ENCODE results near the gene TTC9C.
"Not testable (repeated sequence)": the region's sequence is repeated elsewhere in the genome, so short reads cannot be mapped to it uniquely, and the experiment has no call there.

Gene TTC9C

DNA sequence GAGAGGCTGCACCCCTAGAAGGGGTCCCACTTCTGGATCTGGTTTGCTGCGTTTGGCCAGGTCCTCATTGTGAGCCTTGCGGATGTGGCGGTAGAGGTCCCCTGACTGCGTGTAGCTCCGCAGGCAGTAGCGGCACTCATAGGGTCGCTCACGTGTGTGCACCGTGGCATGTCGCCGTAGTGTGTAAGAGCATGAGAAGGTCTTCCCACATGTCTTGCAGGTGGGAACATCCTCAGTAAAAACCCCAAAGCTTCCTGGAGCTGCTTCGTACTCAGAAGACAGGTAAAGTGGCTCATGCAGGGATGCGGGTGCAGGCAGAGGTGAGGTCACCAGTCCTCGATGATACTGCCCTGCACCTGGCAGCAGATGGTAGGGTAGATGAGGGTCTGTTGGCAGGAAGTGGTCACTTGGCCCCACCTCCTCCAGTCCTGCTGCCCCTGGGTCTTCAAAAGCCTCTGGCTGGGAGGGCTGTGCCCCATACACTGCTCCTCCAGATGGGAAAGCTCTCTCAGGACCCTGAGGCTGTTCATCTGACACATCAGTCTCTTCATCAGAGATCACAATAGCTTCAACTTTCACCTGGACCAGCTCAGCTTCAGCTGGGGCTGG, 24.0 kb downstream of the TTC9C start:
- DNase-seq (ENCODE audit: low spot score): no peak

DNA sequence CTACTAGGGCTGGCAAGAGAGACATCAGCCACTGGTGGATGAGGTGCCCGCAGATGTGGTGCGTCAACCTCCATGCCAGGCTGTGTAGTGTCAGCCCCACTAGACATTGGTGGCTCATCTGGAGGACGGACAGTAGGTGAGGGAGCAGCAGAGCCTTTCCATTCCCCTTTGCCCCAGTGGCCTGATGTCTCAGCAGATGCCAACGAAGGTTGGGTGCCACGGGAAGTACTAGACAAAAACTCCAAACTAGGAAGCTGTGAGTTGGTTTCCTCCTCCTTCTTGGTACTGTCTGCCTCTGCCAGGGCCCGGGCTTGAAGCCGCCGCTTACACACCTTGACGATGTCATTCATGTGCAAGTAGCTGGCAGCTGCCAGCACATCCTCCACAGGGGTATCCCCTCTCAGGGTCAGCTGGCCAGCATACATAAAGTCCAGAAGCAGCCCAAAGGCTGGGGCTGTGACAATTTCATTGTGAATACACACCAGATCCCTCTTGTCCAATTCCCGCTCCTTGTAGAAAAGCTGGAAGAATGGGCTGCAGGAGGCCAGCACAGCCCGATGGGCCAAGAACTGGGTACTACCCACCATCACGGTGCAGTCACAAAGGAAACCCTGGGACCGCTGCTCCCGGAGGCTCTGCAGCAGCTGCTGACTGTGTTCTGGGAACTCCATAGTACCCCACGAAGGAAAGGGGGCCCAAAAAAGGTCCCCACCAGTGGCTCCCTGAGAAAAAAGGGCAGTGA, 24.9 kb downstream of the TTC9C start:
- no peak for DNase-seq (ENCODE audit: low spot score)

DNA sequence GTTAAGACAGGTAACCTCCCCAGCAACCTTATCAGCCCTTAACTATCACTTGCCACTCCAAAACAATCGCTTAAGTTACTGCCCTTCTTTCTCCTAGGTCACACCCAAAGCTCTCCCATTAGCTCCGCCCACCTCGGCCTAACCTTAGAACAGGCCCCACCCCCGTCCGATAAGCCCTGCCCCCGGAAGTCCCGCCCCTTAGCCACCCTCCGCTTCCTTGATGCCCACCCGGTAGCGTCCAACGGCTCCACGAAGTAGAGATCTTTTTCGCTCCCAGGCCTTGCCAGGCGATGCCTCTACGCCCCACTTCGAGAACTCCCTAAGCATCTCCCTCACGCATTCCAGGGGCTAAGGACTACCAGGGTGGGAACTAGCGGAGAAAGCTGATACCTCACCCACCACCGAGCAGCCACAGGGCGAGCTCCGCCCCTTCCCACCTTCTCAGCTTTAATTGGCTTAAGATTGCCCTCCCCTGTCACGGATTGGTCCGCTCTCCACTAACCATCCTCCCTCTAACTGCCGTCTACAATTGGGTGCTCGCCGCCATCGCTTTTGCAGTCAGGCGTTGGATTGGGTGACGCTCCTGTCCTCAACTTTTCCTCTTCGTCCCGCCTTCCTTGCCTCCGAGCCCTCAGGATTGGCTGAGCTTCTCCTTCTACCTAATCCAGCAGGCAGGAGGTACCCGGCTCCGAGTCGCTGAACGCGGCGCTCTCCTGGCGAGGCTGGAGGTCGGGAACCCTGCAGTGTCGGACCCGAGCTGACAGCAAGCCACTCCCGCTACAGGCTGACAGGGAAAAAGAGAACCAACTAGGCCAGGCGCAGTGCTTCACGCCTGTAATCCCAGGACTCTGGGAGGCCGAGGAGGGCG, 25.7 kb downstream of the TTC9C start, which contains the start of gene ZBTB3:
TSS of gene ZBTB3 (minus strand) at position 425 of the 868 bp plus-strand sequence. CDS start 496 bp downstream, outside the sequence.
- DNase-seq (ENCODE audit: low spot score): peak; percentile 99

DNA sequence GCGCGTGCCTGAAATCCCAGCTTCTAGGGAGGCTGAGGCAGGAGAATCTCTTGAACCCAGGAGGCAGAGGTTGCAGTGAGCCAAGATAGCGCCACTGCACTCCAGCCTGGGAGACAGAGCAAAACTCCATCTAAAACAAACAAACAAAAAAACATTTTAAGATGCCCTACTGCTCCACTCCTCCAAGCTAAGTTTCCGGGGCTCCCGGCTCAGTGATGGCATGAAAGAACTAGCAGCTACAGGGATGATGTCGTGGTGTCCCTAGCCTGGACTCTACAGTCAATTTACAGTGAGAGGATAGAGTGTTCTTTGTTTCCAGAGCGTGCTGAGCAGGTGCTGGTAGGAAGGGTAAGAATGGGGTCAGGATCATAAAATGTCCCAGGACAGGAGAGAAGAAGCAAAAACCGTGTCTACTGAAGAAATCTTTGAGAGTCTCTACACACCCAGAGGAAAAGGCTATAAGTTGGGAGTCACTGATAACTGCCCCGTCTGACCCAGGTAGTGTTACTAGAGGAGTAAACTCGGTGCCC, 26.9 kb downstream of the TTC9C start:
- no peak for DNase-seq (ENCODE audit: low spot score)

DNA sequence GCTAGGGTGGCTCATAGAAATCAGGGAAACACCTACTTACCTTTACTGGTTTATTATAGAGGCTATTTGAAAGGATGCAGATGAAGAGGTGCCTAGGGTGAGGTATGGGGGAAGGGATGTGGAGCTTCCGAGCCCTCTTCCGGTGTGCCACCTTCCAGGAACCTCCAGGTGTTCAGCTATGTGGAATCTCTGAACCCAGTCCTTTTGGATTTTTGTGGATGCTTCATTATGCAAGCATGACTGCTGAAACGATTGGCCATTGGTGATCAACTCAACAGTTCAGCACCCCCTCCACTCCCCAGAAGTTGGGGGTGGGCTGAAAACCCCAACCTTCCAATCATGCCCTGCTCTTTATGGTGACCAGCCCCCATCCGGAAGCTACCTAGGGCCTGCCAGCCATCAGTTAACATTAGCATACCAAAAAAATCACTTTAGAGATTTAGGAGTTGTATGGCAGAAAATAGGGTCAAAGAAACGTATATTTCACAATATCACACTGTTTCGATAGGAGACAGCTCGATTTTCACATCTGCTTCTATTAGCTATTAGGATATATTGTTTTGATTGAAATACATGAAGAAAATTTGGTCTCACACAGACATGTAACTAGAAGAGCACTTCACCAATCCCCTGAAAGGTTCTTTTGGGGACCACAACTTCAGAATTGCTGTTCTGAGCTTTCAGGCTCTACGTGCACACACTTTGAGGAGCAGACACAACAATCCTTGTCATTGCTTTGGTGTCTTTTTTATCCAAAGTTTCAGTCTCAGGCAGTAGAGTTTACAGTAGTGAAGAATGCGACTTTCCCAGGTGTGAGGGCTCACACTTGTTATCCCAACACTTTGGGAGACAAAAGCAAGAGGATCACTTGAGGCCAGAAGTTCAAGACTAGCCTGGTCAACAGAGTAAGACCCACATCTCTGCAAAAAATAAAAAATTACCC, 29.8 kb downstream of the TTC9C start:
- DNase-seq (ENCODE audit: low spot score): no peak

DNA sequence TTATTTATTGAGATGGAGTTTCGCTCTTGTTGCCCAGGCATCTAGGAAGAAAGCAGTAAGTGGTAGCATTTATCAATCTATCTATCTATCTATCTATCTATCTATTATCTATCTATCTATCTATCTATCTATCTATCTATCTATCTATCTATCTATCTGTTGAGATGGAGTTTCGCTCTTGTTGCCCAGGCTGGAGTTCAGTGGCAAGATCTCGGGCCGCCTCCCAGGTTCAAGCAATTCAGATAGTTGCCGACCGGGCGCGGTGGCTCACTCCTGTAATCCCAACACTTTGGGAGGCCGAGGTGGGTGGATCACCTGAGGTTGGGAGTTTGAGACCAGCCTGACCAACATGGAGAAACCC, 32.6 kb downstream of the TTC9C start:
- not testable (repeated sequence) for DNase-seq (ENCODE audit: low spot score)

DNA sequence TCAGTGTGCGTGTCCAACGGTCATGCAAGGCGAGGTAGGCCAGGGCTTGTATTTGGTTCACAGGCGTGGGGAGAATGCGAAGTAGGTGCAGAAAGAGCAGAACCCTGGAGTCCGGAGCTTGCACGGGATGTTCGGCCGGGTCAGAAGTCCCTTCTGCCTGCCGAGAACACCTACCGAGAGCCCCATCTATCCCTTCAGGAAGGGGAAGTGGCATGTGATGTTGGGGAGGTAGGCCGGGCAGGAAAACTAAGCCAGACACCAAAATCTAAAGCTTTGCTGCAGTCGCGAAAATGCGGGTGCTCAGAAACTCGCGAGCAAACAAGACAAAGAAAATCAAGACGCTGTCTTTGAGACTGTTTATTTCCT, 42.5 kb downstream of the TTC9C start:
- DNase-seq (ENCODE audit: low spot score): peak; percentile 32

DNA sequence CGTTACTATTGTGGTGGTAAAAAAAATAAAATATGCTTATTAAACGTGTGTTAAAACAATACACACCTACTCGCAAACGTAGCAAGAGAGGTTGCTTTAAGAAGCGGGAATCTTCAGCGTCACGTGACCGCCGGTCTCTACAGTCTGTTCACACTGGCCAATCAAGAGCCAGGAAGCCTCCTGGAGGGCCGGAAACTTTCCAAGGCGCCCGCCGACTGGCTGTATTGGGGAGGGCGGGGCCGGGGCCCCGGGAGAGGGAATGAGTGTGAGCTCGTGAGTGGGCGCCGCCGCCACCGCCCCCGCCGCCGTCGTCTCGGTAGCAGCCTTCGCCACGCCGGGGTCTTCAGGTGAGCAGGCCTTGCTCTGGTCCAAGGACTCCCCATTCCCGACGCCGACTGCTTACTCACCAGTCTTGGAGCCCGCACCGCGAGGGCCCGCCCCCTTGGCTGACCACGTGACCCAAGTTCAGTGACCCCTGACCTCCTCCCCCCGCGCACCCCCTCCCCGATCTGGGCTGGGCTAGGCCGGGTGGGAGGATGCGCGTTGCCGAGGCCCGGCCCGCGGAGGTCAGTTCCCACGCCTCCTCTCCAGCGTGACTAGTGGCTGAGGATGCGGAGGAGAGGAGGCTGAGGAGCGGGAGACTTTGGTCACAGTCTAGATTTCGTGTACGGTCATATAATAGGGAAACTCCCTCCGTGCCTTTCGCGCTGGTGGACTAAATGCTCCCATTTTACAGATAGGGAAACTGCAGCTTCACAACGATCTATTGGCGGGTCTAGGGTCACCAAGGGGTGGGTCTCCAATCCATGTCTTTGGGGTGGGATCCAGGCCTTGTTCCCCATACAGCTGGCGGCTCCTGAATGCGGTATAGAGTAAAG, 43.1 kb downstream of the TTC9C start, which contains the start of gene TAF6L:
TSS of gene TAF6L (plus strand) at position 253 of the 878 bp plus-strand sequence. CDS start 4,388 bp downstream, outside the sequence.
- peak; percentile 98 for DNase-seq (ENCODE audit: low spot score)

DNA sequence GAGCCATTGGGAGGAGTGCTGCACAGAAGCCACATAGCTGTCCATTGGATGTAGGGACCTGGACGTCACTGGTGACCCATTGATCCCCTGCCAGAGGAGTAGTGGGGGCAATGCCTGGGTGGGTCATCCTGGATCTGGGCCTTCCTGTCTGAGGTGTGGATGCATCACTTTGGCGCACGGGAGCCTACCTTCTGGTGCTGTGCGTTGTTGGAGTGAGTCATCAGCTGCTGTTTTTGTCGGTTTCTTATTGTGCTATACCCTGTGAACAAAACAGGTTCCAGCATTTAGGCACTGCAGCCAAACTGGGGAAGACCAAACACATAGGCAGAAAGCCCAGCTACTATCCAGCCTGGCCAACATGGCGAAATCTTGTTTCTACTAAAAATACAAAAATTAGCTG, 46.1 kb downstream of the TTC9C start:
- no peak for DNase-seq (ENCODE audit: low spot score)

DNA sequence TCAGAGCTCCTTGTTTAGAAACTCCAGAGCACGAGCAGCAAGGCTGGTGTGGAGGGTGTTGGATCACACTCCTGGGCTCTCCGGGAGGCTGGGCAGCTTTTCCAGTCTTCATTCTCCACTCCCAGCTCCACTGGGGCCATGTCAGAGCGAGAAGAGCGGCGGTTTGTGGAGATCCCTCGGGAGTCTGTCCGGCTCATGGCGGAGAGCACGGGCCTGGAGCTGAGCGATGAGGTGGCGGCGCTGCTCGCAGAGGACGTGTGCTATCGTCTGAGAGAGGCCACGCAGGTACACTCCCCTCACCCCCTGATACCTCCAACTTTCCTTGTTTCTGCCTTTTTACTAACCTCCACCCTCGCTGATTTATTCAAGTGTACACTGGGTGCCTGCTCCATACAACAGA, 47.4 kb downstream of the TTC9C start:
- no peak for DNase-seq (ENCODE audit: low spot score)

DNA sequence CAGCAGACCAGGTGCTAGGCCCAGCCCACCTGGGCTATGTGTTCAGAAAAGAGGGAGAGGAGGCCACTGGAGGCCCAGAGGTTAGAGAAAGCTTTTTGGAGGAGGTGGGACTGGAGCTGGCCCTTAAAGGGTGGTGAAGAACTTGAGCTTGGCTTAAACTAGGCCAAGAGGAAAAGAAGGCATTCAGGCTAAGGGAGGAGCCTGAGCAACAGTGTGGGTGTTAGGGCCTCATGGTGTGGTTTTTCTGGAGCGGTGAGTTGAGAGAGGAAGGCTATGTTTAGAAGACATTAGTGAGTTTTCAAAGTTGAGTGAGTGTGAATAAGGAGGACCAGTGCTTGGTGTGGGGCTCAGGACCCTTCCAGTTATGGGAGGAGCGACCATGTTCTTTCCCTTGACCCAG, 49.1 kb downstream of the TTC9C start:
- DNase-seq (ENCODE audit: low spot score): no peak

DNA sequence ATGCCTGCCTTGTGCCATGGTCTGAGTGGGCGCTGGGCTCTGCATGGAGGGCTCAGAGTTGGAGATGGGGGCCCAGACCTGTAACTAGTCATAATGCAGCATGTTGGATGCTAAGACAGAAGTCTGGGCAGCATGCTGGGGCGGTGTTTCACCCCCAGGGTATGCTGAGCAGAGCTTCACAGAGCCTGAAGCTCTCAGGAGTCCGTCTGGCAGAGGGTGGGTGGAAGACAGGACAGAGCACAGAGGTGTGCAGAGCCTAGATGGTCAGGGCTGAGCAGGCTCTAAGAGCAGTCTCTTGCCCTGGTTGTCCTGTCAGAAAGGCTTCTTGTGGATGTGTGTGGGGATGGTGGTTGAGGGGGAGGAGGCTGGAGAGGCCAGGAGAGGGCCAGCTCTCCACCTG, 50.2 kb downstream of the TTC9C start:
- no peak for DNase-seq (ENCODE audit: low spot score)

DNA sequence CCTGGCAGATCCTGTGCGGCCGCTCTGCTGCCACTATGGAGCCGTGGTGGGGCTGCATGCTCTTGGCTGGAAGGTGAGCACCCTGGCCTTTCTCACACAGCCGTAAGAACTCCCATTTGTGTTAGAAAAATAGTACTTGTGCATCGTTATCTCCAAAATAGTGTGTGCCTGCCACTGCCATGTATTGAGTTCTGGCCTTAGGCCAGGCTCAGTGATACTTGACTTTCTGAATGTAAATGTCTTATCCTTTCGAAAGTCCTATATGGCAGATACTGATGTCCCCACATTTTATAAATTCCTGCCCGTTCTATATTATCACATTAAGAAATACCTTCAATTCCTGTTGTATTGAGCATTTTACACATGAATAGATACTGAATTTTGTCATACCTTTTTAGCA, 54.5 kb downstream of the TTC9C start:
- no peak for DNase-seq (ENCODE audit: low spot score)

DNA sequence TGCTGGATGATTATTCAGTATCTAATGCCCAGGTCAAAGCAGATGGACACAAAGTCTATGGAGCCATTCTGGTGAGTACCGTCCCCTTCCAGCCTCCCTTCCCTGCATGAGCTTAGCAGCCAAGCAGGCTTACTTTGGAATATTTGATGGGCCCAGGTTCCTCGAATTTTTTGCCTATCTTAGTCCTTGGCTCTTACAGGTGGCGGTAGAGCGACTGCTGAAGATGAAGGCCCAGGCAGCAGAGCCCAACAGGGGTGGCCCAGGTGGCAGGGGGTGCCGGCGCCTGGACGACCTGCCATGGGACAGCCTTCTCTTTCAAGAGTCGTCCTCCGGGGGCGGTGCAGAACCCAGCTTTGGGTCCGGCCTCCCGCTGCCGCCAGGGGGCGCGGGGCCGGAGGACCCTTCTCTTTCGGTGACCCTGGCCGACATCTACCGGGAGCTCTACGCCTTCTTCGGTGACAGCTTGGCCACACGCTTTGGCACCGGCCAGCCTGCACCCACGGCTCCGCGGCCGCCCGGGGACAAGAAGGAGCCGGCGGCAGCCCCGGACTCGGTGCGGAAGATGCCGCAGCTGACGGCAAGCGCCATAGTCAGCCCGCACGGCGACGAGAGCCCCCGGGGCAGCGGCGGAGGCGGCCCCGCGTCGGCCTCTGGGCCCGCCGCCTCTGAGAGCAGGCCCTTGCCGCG, 58.2 kb downstream of the TTC9C start:
- peak; percentile 91 for DNase-seq (ENCODE audit: low spot score)

DNA sequence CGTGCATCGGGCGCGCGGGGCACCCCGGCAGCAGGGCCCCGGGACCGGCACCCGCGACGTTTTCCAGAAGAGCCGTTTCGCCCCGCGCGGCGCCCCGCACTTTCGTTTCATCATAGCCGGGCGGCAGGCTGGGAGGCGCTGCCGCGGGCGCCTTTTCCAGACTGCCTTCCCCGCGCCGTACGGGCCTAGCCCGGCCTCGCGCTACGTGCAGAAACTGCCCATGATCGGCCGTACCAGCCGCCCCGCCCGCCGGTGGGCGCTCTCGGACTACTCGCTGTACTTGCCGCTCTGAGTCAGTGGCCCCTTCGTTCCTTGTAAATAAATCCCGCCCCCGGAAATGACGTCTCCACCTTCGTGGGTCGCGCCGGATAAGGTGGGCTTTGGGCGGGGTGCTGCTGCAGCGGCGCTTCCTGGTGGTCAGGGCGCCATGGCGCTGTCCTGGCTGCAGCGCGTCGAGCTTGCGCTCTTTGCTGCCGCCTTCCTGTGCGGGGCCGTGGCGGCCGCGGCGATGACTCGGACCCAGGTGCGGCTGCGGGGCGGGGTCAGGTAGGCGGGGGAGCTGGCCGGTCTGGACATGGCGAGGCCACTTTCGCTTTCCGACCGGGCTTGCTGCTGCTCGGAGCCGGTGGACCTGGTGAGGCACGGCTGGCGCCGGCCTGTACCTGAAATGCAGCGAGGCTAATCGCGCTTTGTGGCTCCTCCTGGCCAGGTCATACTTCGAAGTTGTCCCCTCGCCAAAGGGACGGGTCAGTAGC, 58.9 kb downstream of the TTC9C start, which contains the start of gene TMEM179B:
TSS of gene TMEM179B (plus strand) at position 398 of the 755 bp plus-strand sequence. CDS start at position 428, 30 bp downstream.
- peak; percentile 95 for DNase-seq (ENCODE audit: low spot score)
